HCT116 (cell line): ENCODE data around the gene HRH2.

ENCODE experiments used
- CTCF ChIP-seq, 3 experiments: fragments of 200-600 bp in 1 of 3; sonication (generic) in 1 of 3; IDR thresholded peaks in 2 of 3; conservative IDR thresholded peaks in 1 of 3; 2 replicates each; pipeline ENCODE4 v1.5.1; 2012 to 2017; ENCODE audit warnings: low read depth in 2 of 3, low read length in 2 of 3, antibody characterized with exemption in 1 of 3, borderline replicate concordance in 1 of 3, control low read depth in 1 of 3, mild to moderate bottlenecking in 1 of 3, mixed read lengths in 1 of 3, mixed run types in 1 of 3, moderate library complexity in 1 of 3; ENCODE audit not compliant: insufficient read depth in 1 of 3
- EGR1 ChIP-seq: IDR thresholded peaks from 2 replicates; pipeline ENCODE4 v1.6.1; 2012; ENCODE audit warnings: low read depth
- EZH2 ChIP-seq: fragments of 200-600 bp; sonication (generic); IDR thresholded peaks from 2 replicates; pipeline ENCODE4 v1.6.1; 2017; ENCODE audit warnings: antibody characterized with exemption, mixed run types
- EZH2phosphoT487 ChIP-seq: fragments of 200-600 bp; IDR thresholded peaks from 2 replicates; pipeline ENCODE4 v1.6.1; 2018; ENCODE audit warnings: antibody characterized with exemption, borderline replicate concordance
- JUND ChIP-seq: IDR thresholded peaks from 2 replicates; pipeline ENCODE4 v1.6.1; 2012
- POLR2A ChIP-seq: IDR thresholded peaks from 2 replicates; pipeline ENCODE4 v1.7.0; 2011; ENCODE audit warnings: borderline replicate concordance; ENCODE audit not compliant: insufficient read depth, insufficient read length; ENCODE audit errors: extremely low read depth
- POLR2AphosphoS5 ChIP-seq: IDR thresholded peaks from 2 replicates; pipeline ENCODE4 v1.6.1; 2011; ENCODE audit warnings: mild to moderate bottlenecking, low read depth, low read length, moderate library complexity
- RAD21 ChIP-seq: IDR thresholded peaks from 2 replicates; pipeline ENCODE4 v1.6.1; 2012; ENCODE audit warnings: low read depth, mild to moderate bottlenecking
- REST ChIP-seq: IDR thresholded peaks from 2 replicates; pipeline ENCODE4 v1.6.1; 2012; ENCODE audit warnings: low read depth
- SP1 ChIP-seq: IDR thresholded peaks from 2 replicates; pipeline ENCODE4 v1.6.1; 2012; ENCODE audit warnings: low read depth
- ZFX ChIP-seq: fragments of 450-650 bp; IDR thresholded peaks from 2 replicates; pipeline ENCODE4 v1.6.1; 2017
- ZNF274 ChIP-seq: fragments of 200-500 bp; sonication (Bioruptor generic); IDR thresholded peaks from 2 replicates; pipeline ENCODE4 v1.6.1; 2014; ENCODE audit warnings: mild to moderate bottlenecking, low read depth, low read length, inconsistent platforms

- TF ChIP-seq CTCF (IDR thresholded peaks at IDR 0.05 in 2 of 3, conservative IDR thresholded peaks at IDR 0.05 in 1 of 3; ENCODE audit: borderline replicate concordance in 1 of 3, insufficient read depth in 1 of 3, low read depth in 2 of 3, low read length in 2 of 3), result no peak
- no peak for TF ChIP-seq POLR2AphosphoS5
- TF ChIP-seq RAD21, result no peak
- no peak for TF ChIP-seq EZH2
- TF ChIP-seq POLR2A, result no peak
- TF ChIP-seq JUND, result no peak
- TF ChIP-seq ZNF274, result no peak
- TF ChIP-seq REST, result no peak
- TF ChIP-seq ZFX, result no peak
- TF ChIP-seq EZH2phosphoT487, result no peak
- no peak for TF ChIP-seq SP1
- no peak for TF ChIP-seq EGR1
Measured at GRCh38 chr5:175655411-175655810, 2.5 kb upstream of the HRH2 start.
